Keratinocyte (primary cell): ENCODE data around the gene SLCO3A1. TPM values are rescaled to one million over a fixed set of nuclear protein-coding genes. Genes with fewer than 3 reads are reported as not detected.

ENCODE experiments used
- DNase-seq: peaks from one replicate; pipeline ENCODE4 v3.0.0-alpha.2; 2011; ENCODE audit warnings: low read depth, missing footprints, low spot score
- FAIRE-seq: peaks from 2 replicates; lab custom pipeline; 2011; peaks lifted over from hg19 to GRCh38; lab: Jason Lieb, UNC
- H2AFZ ChIP-seq: 2 replicates; pipeline ENCODE4 v1.6.0; 2012; ENCODE audit warnings: low read length, control low read depth, inconsistent platforms; ENCODE audit not compliant: control insufficient read depth
- H3K27ac ChIP-seq: 2 replicates; pipeline ENCODE4 v1.5.1; 2011; ENCODE audit warnings: low read length; ENCODE audit not compliant: control insufficient read depth, insufficient read depth
- H3K27me3 ChIP-seq: 3 replicates; pipeline ENCODE4 v1.6.0; 2011; ENCODE audit warnings: low read length; ENCODE audit not compliant: control insufficient read depth, insufficient read depth; ENCODE audit errors: extremely low read depth
- H3K36me3 ChIP-seq, 2 experiments: 2 replicates in 1 of 2; 3 replicates in 1 of 2; pipeline ENCODE4 v1.5.1; 2011; ENCODE audit warnings: low read length in 2 of 2, mild to moderate bottlenecking in 1 of 2; ENCODE audit not compliant: control insufficient read depth in 2 of 2, insufficient read depth in 2 of 2; ENCODE audit errors: extremely low read depth in 1 of 2
- H3K4me1 ChIP-seq: 3 replicates; pipeline ENCODE4 v1.5.1; 2011; ENCODE audit warnings: low read length; ENCODE audit not compliant: control insufficient read depth, insufficient read depth; ENCODE audit errors: extremely low read depth
- H3K4me2 ChIP-seq: 3 replicates; pipeline ENCODE4 v1.6.0; 2011; ENCODE audit warnings: low read depth, low read length; ENCODE audit not compliant: control insufficient read depth, insufficient read depth; ENCODE audit errors: extremely low read depth
- H3K4me3 ChIP-seq, 3 experiments: fragments of 200-600 bp in 1 of 3; sonication (generic) in 1 of 3; 2 replicates in 2 of 3; 3 replicates in 1 of 3; pipeline ENCODE4 v1.5.1; 2011 to 2016; ENCODE audit warnings: low read length in 3 of 3, mild to moderate bottlenecking in 3 of 3, control low read depth in 2 of 3, inconsistent platforms in 1 of 3, low read depth in 1 of 3, mixed read lengths in 1 of 3, mixed run types in 1 of 3, moderate library complexity in 1 of 3; ENCODE audit not compliant: control insufficient read depth in 2 of 3, insufficient read depth in 2 of 3; ENCODE audit errors: extremely low read depth in 1 of 3
- H3K79me2 ChIP-seq: 2 replicates; pipeline ENCODE4 v1.6.0; 2012; ENCODE audit warnings: low read length; ENCODE audit not compliant: control insufficient read depth, insufficient read depth
- H3K9ac ChIP-seq: 3 replicates; pipeline ENCODE4 v1.6.0; 2011; ENCODE audit warnings: low read length; ENCODE audit not compliant: control insufficient read depth, insufficient read depth; ENCODE audit errors: extremely low read depth
- H3K9me1 ChIP-seq: 3 replicates; pipeline ENCODE4 v1.6.0; 2011; ENCODE audit warnings: low read length; ENCODE audit not compliant: control insufficient read depth, insufficient read depth; ENCODE audit errors: extremely low read depth
- H3K9me3 ChIP-seq: 2 replicates; pipeline ENCODE4 v1.5.1; 2012; ENCODE audit warnings: low read depth, low read length; ENCODE audit not compliant: control insufficient read depth
- H4K20me1 ChIP-seq: 3 replicates; pipeline ENCODE4 v1.6.0; 2011; ENCODE audit warnings: low read length; ENCODE audit not compliant: control insufficient read depth, insufficient read depth; ENCODE audit errors: extremely low read depth
- CTCF ChIP-seq, 3 experiments: IDR thresholded peaks in 1 of 3; conservative IDR thresholded peaks in 1 of 3; optimal IDR thresholded peaks in 1 of 3; 2 replicates in 2 of 3; 3 replicates in 1 of 3; pipeline versions ENCODE3 to v1.5.1; 2011; ENCODE audit warnings: low read length in 3 of 3, mild to moderate bottlenecking in 3 of 3, moderate library complexity in 2 of 3, control low read depth in 1 of 3, inconsistent platforms in 1 of 3; ENCODE audit not compliant: insufficient read depth in 2 of 3; ENCODE audit errors: extremely low read depth in 1 of 3
- EZH2 ChIP-seq: IDR thresholded peaks from one replicate; pipeline ENCODE4 v1.6.1; 2012; ENCODE audit warnings: inconsistent platforms, mild to moderate bottlenecking, low read length, moderate library complexity
- dilution Hi-C: fragments of 300-500 bp; cut with MboI; formaldehyde crosslinking; loops from one replicate; pipeline ENCODE4 v1.7.0; 2020; ENCODE audit warnings: low sequenced_read_pairs; ENCODE audit not compliant: extremely low pct_ligation_motif_present
- polyA minus RNA-seq, 3 experiments: library from RNA; depleted of rRNA, polyadenylated mRNA; stranded (reverse); fragments of >200 nt; gene quantifications; 1 replicate in 1 of 3; 2 replicates in 1 of 3; 3 replicates in 1 of 3; pipeline ENCODE4 v1.2.3, GENCODE V29; 2011
- polyA plus RNA-seq, 5 experiments: library from polyadenylated mRNA; depleted of rRNA in 3 of 5; stranded (reverse) in 3 of 5; stranded (forward) in 1 of 5; unstranded in 1 of 5; fragments of >200 nt; gene quantifications; 1 replicate in 1 of 5; 2 replicates in 3 of 5; 3 replicates in 1 of 5; pipeline versions ENCODE4 v1.2.1 to v1.2.3, GENCODE V29; 2011 to 2012; ENCODE audit warnings: missing spikeins in 2 of 5, low read depth in 1 of 5, low replicate concordance in 1 of 5

SLCO3A1 gene
- 21.3 to 31.7 TPM (median 21.6 TPM) in 3 replicates for polyA plus RNA-seq
- 37.9 TPM for polyA plus RNA-seq (2011; ENCODE audit: low read depth)
- polyA plus RNA-seq (2011; cell fraction: cytosol; rRNA removed): 18.2 and 24.9 TPM in 2 replicates
- polyA plus RNA-seq (2011; cell fraction: nucleus; rRNA removed): 49.2 and 56.1 TPM in 2 replicates
- 24.4 and 26.0 TPM in 2 replicates for polyA plus RNA-seq (2012; ENCODE audit: low replicate concordance)
- 60.3 to 98.2 TPM (median 80.2 TPM) in 3 replicates for polyA minus RNA-seq
- 24.7 TPM for polyA minus RNA-seq (2011; cell fraction: cytosol; rRNA and poly(A)+ RNA removed)
- polyA minus RNA-seq (2011; cell fraction: nucleus; rRNA and poly(A)+ RNA removed): 51.4 and 62.5 TPM in 2 replicates

GRCh38 chr15:91853511-91853947 is at the start of gene SLCO3A1:
Gene SLCO3A1 (plus strand): TSS chr15:91853708.
- TF ChIP-seq CTCF (optimal IDR thresholded peaks at IDR 0.05 in 1 of 3, IDR thresholded peaks at IDR 0.05 in 1 of 3, conservative IDR thresholded peaks at IDR 0.05 in 1 of 3; ENCODE audit: extremely low read depth in 1 of 3, insufficient read depth in 2 of 3, low read length in 3 of 3) (no peak), EZH2 (no peak)
- peak within 1 kb of the TSS; percentile 85 for H2AFZ ChIP-seq
- H3K4me2 ChIP-seq: peak within 1 kb of the TSS; percentile 88
- no peak for FAIRE-seq
- H3K79me2 ChIP-seq: peaks cover 29% of the 10 kb centered on the region
- H3K4me3 ChIP-seq: peak within 1 kb of the TSS; percentile 66 to 88 (median 76)
- no peaks in the 10 kb centered on the region for H3K27me3 ChIP-seq
- no peaks in the 10 kb centered on the region for H3K36me3 ChIP-seq
- peaks cover 34% of the 10 kb centered on the region for H3K4me1 ChIP-seq
- peak within 1 kb of the TSS; percentile 80 for H3K27ac ChIP-seq
- no peaks in the 10 kb centered on the region for H4K20me1 ChIP-seq
- no peaks in the 10 kb centered on the region for H3K9me1 ChIP-seq
- no peaks in the 10 kb centered on the region for H3K9me3 ChIP-seq
- peak within 1 kb of the TSS; percentile 82 for H3K9ac ChIP-seq
- DNase-seq: no peak
- dilution Hi-C loops: no loop called here

GRCh38 chr15:91807122-91807521 is 46.4 kb upstream of the SLCO3A1 start:
- dilution Hi-C loops: no loop called here
- FAIRE-seq: no peak
- H3K36me3 ChIP-seq: no peaks in the 10 kb centered on the region

More at GRCh38 chr15:91807122-91807521, 46.4 kb upstream of the SLCO3A1 start:
- Histone ChIP-seq H4K20me1 (no peaks in the 10 kb centered on the region), H3K9ac (no peak overlapping the region), H3K4me3 (no peak overlapping the region), H3K79me2 (no peaks in the 10 kb centered on the region), H3K4me1 (no peaks in the 10 kb centered on the region), H3K9me3 (no peaks in the 10 kb centered on the region), H3K4me2 (no peak overlapping the region), H3K27me3 (peaks cover 2% of the 10 kb centered on the region), H2AFZ (no peak overlapping the region), H3K27ac (no peak overlapping the region), H3K9me1 (no peaks in the 10 kb centered on the region)
- DNase-seq: no peak
- TF ChIP-seq CTCF (optimal IDR thresholded peaks at IDR 0.05 in 1 of 3, IDR thresholded peaks at IDR 0.05 in 1 of 3, conservative IDR thresholded peaks at IDR 0.05 in 1 of 3; ENCODE audit: extremely low read depth in 1 of 3, insufficient read depth in 2 of 3, low read length in 3 of 3): no peak
- TF ChIP-seq EZH2: no peak
